Measurements from ENCODE around the gene BDH1.

BDH1 gene

GRCh38 chr3:197552198-197552597 is 3.6 kb downstream of the BDH1 start:
- no peak for DNase-seq
- TF ChIP-seq CTCF (IDR thresholded peaks at IDR 0.05; ENCODE audit: low read depth, low read length), result no peak
- no peak overlapping the region for H3K4me3 ChIP-seq (ENCODE audit: low read depth, low read length)
- no peaks in the 10 kb centered on the region for H3K27me3 ChIP-seq
- no peaks in the 10 kb centered on the region for H3K36me3 ChIP-seq
- peaks cover 5% of the 10 kb centered on the region for H3K4me1 ChIP-seq
- H3K9me3 ChIP-seq, result no peaks in the 10 kb centered on the region

- Histone ChIP-seq H3K4me1 (peaks cover 5% of the 10 kb centered on the region), H3K4me3 (ENCODE audit: low read depth, low read length) (no peak overlapping the region), H3K9me3 (no peaks in the 10 kb centered on the region), H3K36me3 (peaks cover 3% of the 10 kb centered on the region; the same call in 1 of the 2 replicates), H3K27me3 (no peaks in the 10 kb centered on the region)
- TF ChIP-seq CTCF (IDR thresholded peaks at IDR 0.05; ENCODE audit: low read depth, low read length), result no peak
- DNase-seq, result no peak
Measured at GRCh38 chr3:197550489-197550888, 5.3 kb downstream of the BDH1 start.

- Histone ChIP-seq H3K27me3 (no peaks in the 10 kb centered on the region), H3K4me1 (peaks cover 5% of the 10 kb centered on the region), H3K36me3 (peaks cover 3% of the 10 kb centered on the region; the same call in 1 of the 2 replicates), H3K4me3 (ENCODE audit: low read depth, low read length) (no peak overlapping the region), H3K9me3 (no peaks in the 10 kb centered on the region)
- no peak for TF ChIP-seq CTCF (IDR thresholded peaks at IDR 0.05; ENCODE audit: low read depth, low read length)
- DNase-seq, result no peak
Measured at GRCh38 chr3:197549261-197549885, 6.4 kb downstream of the BDH1 start.

- no peak for DNase-seq
- no peak for TF ChIP-seq CTCF (IDR thresholded peaks at IDR 0.05; ENCODE audit: low read depth, low read length)
- Histone ChIP-seq H3K9me3 (no peaks in the 10 kb centered on the region), H3K27me3 (no peaks in the 10 kb centered on the region), H3K4me3 (ENCODE audit: low read depth, low read length) (no peak overlapping the region), H3K4me1 (no peaks in the 10 kb centered on the region; the same call in 1 of the 2 replicates), H3K36me3 (peaks cover 3% of the 10 kb centered on the region; the same call in 1 of the 2 replicates)
Measured at GRCh38 chr3:197547306-197548011, 8.3 kb downstream of the BDH1 start.

GRCh38 chr3:197546307-197547085 is 9.3 kb downstream of the BDH1 start:
- TF ChIP-seq CTCF (IDR thresholded peaks at IDR 0.05; ENCODE audit: low read depth, low read length), result no peak
- H3K4me1 ChIP-seq, result no peaks in the 10 kb centered on the region; the same call in none of the 2 replicates

More at GRCh38 chr3:197546307-197547085, 9.3 kb downstream of the BDH1 start:
- H3K27me3 ChIP-seq, result no peaks in the 10 kb centered on the region
- DNase-seq, result no peak
- H3K4me3 ChIP-seq (ENCODE audit: low read depth, low read length), result no peak overlapping the region
- H3K9me3 ChIP-seq, result no peaks in the 10 kb centered on the region
- H3K36me3 ChIP-seq, result peaks cover 3% of the 10 kb centered on the region; the same call in 1 of the 2 replicates
